HG02970 (cell line): Measurements from ENCODE around the gene SLC25A46.
"Not testable (repeated sequence)": the region's sequence is repeated elsewhere in the genome, so short reads cannot be mapped to it uniquely, and the experiment has no call there.

ENCODE experiments used
- ATAC-seq: cut with Tn5 transposase; IDR thresholded peaks from one replicate; pipeline ENCODE4 v1.9.1; 2021; ENCODE audit warnings: mild to moderate bottlenecking, moderate library complexity, moderate number of reproducible peaks; ENCODE audit not compliant: unreplicated experiment, low FRiP score

SLC25A46 gene

GRCh38 chr5:110753600-110753999, 14.8 kb downstream of the SLC25A46 start:
- no peak for ATAC-seq

DNA sequence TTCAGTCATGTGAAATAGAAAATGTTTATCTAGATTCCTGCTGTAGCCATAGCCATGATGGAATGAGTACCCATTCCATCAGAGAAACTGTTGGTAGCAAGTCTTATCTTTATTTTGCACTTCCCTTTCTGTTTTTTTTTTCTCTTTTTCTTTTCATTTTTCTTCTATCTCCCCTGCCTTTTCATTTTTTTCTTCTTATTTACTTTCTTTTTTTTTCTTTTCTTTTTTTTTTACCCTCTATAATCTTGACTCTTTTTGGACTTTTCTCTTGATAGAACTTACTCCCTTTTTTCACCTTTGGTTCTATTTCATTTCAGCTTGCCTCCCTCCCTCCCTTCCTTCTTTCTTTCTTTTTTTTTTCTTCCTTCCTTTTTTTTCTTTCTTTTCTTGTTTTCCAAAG, 15.4 kb downstream of the SLC25A46 start:
- no peak for ATAC-seq

DNA sequence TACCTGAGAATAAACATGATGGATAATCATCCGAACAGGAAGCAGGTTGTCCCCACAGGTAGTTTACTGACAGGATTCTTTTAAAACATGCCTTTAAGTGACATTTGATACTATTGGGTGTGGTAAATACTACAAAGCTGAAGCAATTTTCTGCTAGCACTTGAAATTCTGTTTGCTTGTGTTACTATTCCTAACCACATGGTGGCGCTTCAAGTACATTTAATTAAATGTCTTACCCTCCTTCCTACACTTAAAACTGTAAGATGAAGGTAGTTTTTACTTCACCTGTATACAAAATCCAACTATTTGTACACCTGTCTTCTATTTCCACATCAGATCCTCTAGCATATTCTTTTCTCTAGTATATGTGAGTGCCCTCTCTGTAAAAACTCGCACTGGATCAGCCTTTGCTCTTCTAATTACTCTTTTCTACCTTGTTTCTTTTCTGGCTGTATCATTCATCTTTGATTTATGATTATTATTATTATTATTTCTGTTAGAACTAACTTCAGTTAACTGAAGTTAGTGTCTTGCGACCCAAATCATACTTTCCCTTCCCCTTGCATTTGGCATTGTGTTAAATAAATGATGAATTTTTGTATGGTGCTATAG, 18.4 kb downstream of the SLC25A46 start:
- ATAC-seq = no peak

- no peak for ATAC-seq
Observed at GRCh38 chr5:110760158-110760557, 21.4 kb downstream of the SLC25A46 start.

- ATAC-seq = no peak
Observed at GRCh38 chr5:110768138-110768860, 29.5 kb downstream of the SLC25A46 start.

GRCh38 chr5:110769000-110769681, 30.3 kb downstream of the SLC25A46 start:
- no peak for ATAC-seq

DNA sequence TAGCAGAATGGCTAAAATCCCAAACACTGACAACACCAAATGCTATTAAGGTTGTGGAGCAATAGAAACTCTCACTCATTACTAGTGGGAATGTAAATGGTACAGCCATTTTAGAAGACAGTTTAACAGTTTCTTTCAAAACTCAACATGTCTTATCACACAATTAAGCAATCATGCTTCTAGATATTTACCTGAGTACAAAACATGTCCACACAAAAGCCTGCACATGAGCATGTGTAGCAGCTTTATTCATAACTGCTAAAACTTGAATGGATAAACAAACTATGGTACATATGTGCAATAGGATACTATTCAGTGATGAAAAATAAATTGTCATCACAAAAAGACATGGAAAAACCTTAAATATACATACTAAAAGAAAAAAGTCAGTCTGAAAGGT, 31.5 kb downstream of the SLC25A46 start:
- ATAC-seq = no peak

GRCh38 chr5:110784901-110785300, 46.1 kb downstream of the SLC25A46 start:
- no peak for ATAC-seq

- no peak for ATAC-seq
Observed at GRCh38 chr5:110785356-110785755, 46.5 kb downstream of the SLC25A46 start.

- ATAC-seq = not testable (repeated sequence)
Observed at GRCh38 chr5:110788006-110788405, 49.2 kb downstream of the SLC25A46 start.

DNA sequence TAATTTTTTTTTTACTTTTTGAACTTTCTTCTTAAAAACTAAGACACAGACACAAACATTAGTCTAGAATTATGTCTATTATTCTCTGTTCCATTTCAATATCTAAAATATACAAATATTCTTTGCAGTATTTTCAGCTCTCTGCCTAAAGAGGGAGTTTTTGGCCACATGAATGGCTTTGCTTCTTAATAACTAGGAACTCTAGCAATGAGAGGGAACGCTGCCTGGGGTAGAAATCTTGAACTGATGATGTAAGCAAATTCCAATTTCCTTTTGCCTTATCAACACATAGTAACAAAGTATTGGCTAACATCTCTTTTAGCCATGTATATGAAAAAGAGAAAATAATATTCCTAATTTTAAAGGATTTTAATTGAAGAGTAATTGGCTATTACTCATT, 51.9 kb downstream of the SLC25A46 start:
- ATAC-seq = no peak

DNA sequence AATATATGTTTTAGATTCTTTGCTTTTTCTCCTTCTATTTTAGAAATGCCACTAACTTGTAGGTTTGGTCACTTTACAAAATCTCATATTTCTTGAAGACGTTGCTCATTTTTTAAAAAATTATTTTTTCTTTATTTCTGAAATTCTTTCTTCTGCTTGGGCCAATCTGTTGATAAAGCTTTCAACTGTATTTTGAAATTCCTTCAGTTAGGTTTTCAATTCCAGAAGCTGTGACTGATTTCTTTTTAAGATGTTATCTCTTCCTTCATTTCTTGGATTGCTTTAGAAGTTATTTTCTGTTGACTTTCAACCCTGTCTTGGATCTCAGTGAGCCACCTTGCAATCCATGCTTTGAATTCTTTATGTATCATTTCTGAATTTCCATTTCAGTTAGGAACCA, 64.2 kb downstream of the SLC25A46 start:
- no peak for ATAC-seq

GRCh38 chr5:110803467-110804326, 64.9 kb downstream of the SLC25A46 start:
- ATAC-seq = no peak

- no peak for ATAC-seq
Observed at GRCh38 chr5:110807169-110807568, 68.4 kb downstream of the SLC25A46 start.

GRCh38 chr5:110809006-110809405, 70.2 kb downstream of the SLC25A46 start:
- no peak for ATAC-seq
